Muscle of back (tissue), 11 donors: ENCODE measurements around the gene NRXN2. TPM values are rescaled to one million over a fixed set of nuclear protein-coding genes. Genes with fewer than 3 reads are reported as not detected.
A peak's percentile ranks its signal among the peaks of the same experiment; 100 is the strongest.

Experiments
- DNase-seq, 3 donors: peaks; one replicate each; pipeline versions ENCODE4 v3.0.0 to v3.0.0-alpha.2; 2013
- polyA plus RNA-seq, 10 donors: library from polyadenylated mRNA; unstranded; fragments of 120-200 nt; gene quantifications; one replicate each; pipeline ENCODE4 v1.2.1, GENCODE V29; 2013; ENCODE audit not compliant: insufficient read length in 10 of 10

Gene NRXN2
- polyA plus RNA-seq, 10 donors, result 16.4 to 36.8 (median 26.1) TPM

GRCh38 chr11:64723907-64724862 lies 1.2 kb upstream of the NRXN2 start:
- no peak for DNase-seq

DNA sequence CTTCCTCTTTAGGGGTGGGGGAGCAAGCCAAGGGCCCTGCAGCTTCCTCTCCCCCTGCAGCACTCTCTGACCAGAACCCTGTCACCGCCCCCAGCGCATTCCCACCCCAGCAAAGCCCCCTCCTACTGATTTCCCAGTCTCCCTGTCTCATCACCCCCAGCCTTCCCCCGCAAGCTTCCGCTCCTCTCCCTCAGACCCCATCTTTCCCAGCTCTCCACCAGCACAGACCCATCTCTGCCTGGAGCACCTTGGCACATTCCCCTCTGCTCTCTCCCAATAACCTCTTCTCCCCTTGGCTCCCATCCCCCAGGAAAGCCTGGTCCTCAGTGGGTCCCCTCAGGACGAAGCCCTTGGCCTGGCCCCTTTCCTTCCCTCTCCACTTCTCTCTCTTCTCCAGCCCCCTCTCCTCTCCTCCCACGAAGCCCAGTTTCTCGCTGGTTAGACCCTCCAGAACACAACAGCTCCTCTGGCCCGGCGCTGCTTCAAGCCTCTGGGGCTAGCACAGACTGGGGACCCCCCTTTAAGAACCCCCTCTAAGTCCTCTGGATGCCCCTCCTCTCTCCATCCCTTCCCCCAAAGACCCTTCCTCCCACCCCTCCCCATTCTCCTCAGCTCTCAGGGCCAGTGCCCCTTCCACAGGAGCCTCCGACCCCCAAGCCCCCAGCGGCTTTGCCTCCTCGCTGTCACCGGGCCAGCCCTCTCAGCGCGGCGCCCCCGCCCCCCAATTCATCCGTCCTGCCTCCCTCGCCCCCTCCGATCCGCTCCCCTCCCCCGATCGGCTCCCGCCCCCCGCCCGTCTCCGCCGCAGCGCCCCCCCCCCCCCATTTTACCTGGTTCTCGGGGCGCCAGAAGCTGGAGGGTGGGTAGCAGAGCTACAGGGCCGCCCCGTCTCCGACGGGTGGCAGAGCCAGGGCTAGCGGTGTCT lies 594 bp downstream of the NRXN2 start:
- no peak for DNase-seq

GRCh38 chr11:64721359-64721699 lies 1.7 kb downstream of the NRXN2 start:
- no peak for DNase-seq

DNA sequence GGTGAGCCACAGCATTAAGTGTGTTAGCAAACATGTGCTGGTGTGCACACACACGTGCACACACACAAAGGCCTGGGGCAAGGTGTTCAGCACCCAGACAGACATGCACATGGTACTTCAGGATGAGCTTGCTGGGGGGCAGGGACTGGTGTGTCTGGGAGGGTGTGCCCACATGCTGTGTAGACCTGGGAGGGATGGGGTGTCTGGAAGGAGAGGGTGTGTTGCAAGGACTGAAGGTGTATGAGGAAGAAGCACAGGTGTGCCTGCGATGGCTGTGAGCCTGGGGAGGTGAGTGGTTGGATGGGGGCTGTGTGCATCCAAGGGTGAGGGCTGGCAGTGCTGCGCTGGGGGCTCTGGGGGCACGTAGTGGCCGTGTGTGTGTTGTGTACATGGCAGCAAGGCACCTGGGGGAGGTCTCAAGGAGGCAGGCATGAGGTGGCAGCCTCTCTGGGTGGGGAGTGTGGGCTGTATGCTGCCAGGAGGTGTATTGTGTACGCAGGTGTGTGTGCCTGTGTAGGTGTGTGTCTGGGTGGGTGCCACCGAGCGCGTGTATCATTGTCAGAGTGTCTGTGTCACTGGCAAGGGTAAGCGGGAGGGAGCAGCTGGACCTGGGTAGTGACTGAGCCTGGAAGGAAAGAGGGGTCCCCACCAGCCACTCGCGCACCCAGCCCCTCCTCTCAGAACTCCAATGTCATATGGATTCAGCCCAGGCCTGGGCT lies 2.2 kb downstream of the NRXN2 start:
- no peak for DNase-seq

- DNase-seq, result no peak
These were observed 2.8 kb downstream of the NRXN2 start for GRCh38 chr11:64720167-64720566.

- no peak for DNase-seq
These were observed 3.6 kb downstream of the NRXN2 start for GRCh38 chr11:64719406-64719805.

DNA sequence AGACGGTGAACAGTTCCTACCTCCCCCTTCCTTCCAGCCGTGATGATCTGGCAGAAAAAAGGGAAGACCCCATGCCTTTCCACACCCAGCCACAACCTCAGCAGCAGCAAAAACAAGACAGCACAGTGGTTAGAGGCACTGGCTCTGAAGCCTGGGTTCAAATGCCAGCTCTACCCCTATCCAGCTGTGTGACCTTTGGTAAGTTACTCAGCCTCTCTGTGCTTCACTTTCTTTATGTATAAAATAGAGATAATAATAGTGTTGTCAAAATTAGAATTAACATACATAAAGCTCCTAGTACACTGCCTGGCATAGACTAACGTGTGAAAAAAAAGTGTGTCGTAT lies 4.2 kb downstream of the NRXN2 start:
- no peak for DNase-seq

GRCh38 chr11:64718084-64718779 lies 4.8 kb downstream of the NRXN2 start:
- no peak for DNase-seq

DNA sequence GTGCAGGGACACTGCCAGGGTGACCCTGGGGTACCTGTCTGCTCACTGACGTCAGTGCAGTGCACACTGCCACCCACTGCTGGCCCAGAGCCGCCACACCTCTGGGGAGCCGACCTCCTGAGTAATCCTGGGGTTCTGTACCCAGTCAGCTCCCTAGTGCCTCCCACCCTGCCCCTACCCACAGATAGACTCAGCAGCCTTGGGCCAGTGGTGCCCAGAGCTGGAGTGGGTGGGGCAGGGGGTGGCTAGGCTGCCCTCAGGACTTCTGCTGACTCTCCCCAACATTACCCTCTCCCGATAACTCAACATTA lies 5.8 kb downstream of the NRXN2 start:
- DNase-seq, result no peak

GRCh38 chr11:64716473-64717267 lies 6.3 kb downstream of the NRXN2 start:
- no peak for DNase-seq

- DNase-seq, result no peak
These were observed 7.1 kb downstream of the NRXN2 start for GRCh38 chr11:64715756-64716472.

GRCh38 chr11:64715110-64715509 lies 7.9 kb downstream of the NRXN2 start:
- DNase-seq, result no peak

DNA sequence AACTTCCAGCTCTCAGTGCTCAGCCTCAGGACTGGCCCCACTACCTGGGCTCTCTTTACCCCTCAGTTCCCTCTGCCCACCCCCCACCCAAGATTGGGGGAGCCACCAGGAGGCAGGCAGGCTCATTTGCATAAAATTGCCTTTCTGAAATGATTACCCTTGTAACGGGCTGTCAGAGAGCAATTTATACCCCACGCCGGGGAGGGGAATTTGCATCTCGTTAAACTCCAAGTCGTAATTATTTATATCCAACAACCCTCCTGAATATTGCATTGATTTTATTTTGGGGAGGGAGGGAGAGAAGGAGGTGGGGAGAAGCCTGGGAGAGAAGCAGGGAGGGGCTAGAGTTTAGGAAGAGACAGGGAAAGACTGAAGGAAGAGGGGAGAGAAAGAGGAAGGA lies 8.3 kb downstream of the NRXN2 start:
- DNase-seq, result no peak

- no peak for DNase-seq
These were observed 9.1 kb downstream of the NRXN2 start for GRCh38 chr11:64713781-64714363.

- DNase-seq, result peak; percentile 35 to 87 (median 75)
These were observed 9.8 kb downstream of the NRXN2 start for GRCh38 chr11:64713016-64713707.

DNA sequence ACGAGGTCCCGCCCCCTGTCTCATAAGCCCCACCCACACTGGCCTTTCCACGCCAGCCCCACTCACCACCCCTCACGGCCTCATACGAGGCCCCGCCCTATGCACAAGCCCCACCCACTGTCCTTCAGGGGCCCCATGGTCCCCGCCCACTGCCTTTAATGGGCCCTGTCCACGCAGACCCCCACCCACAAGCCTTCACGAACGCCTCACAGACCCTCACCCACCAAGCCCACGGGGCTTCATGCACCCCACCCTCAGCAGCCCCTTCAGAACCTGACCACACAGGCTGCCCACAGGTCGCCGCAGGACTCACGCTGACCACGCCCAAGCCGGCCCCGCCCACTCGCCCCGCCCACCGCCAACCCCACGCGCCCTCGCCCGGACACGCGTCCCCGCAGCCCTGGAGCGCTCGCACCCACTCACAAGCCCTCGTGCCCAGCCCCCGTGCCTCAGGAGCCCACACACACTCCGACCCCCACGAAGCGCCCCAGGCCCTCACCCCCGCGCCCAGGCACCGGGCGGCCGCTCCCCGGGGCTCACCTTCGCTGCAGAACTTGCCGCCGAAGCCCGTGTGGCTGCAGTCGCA lies 10.5 kb downstream of the NRXN2 start:
- no peak for DNase-seq

GRCh38 chr11:64711956-64712362 lies 11.0 kb downstream of the NRXN2 start:
- DNase-seq, result no peak

- DNase-seq, result no peak
These were observed 11.7 kb downstream of the NRXN2 start for GRCh38 chr11:64711138-64711955.
